Spinal cord (tissue), 10 donors: ENCODE data around the gene ROBO3. TPM values are rescaled to one million over a fixed set of nuclear protein-coding genes. Genes with fewer than 3 reads are reported as not detected.

Experiments
- DNase-seq, 6 donors: peaks; one replicate each; pipeline versions ENCODE4 v3.0.0 to v3.0.0-alpha.2; 2013 to 2015; ENCODE audit warnings: low spot score in 6 of 6, low read depth in 4 of 6
- H3K27ac ChIP-seq: one replicate; pipeline ENCODE4 v1.5.1; 2013; ENCODE audit warnings: low read depth, low read length, control low read depth
- H3K27me3 ChIP-seq: one replicate; pipeline ENCODE4 v1.6.1; 2013; ENCODE audit warnings: low read length; ENCODE audit not compliant: control insufficient read depth, insufficient read depth
- H3K36me3 ChIP-seq: one replicate; pipeline ENCODE4 v1.6.1; 2013; ENCODE audit warnings: low read length; ENCODE audit not compliant: control insufficient read depth, insufficient read depth
- H3K4me1 ChIP-seq: one replicate; pipeline ENCODE4 v1.6.1; 2013; ENCODE audit warnings: low read length; ENCODE audit not compliant: control insufficient read depth, insufficient read depth
- H3K4me3 ChIP-seq: one replicate; pipeline ENCODE4 v1.5.1; 2013; ENCODE audit warnings: low read depth, low read length, control low read depth
- H3K9me3 ChIP-seq: one replicate; pipeline ENCODE4 v1.6.1; 2013; ENCODE audit warnings: low read length; ENCODE audit not compliant: control insufficient read depth, insufficient read depth
- WGBS: methylation state at CpG from one replicate; pipeline ENCODE4 v1.1.5; 2013; ENCODE audit warnings: missing lambda C conversion rate; ENCODE audit not compliant: insufficient coverage; 5-methylcytosine and 5-hydroxymethylcytosine counted together
- polyA plus RNA-seq, 2 donors: library from polyadenylated mRNA; unstranded; fragments of 120-200 nt; gene quantifications; one replicate each; pipeline ENCODE4 v1.2.1, GENCODE V29; 2013; ENCODE audit not compliant: insufficient read length in 2 of 2
- total RNA-seq, 2 donors: library from RNA; depleted of rRNA in 1 of 2; stranded (reverse); fragments of 120-200 nt in 1 of 2; fragments of >200 nt in 1 of 2; gene quantifications; one replicate each; pipeline versions ENCODE4 v1.2.3 to v1.2.4, GENCODE V29; 2013 to 2014
- donor health status: healthy.

ROBO3 gene
- total and polyA plus RNA-seq, 4 donors = 14.8 to 81.5 (median 59.1) TPM

GRCh38 chr11:124865902-124866851 is 945 bp downstream of the ROBO3 start:
- Histone ChIP-seq H3K9me3 (no peaks in the 10 kb centered on the region), H3K27me3 (peaks cover 96% of the 10 kb centered on the region), H3K27ac (no peak overlapping the region), H3K4me1 (peaks cover 61% of the 10 kb centered on the region), H3K4me3 (peak overlapping the region; percentile 19), H3K36me3 (no peaks in the 10 kb centered on the region)
- WGBS = 0% methylated on average over 52 of the region's 62 CpGs
- DNase-seq = peak in 2 of 6 donors; percentile 70 to 73

GRCh38 chr11:124867700-124868099 is 2.5 kb downstream of the ROBO3 start:
- H3K27me3 ChIP-seq = peaks cover 93% of the 10 kb centered on the region
- H3K9me3 ChIP-seq = no peaks in the 10 kb centered on the region
- WGBS = 9% methylated on average over 6 of the region's 8 CpGs
- H3K27ac ChIP-seq = no peak overlapping the region
- H3K4me1 ChIP-seq = peaks cover 59% of the 10 kb centered on the region
- no peaks in the 10 kb centered on the region for H3K36me3 ChIP-seq
- peak in 2 of 6 donors; percentile 62 to 86 for DNase-seq
- H3K4me3 ChIP-seq = no peak overlapping the region

- WGBS = 9% methylated on average over 56 of the region's 63 CpGs
- no peaks in the 10 kb centered on the region for H3K36me3 ChIP-seq
- H3K4me3 ChIP-seq = no peak overlapping the region
- no peak overlapping the region for H3K27ac ChIP-seq
- peaks cover 91% of the 10 kb centered on the region for H3K27me3 ChIP-seq
- peaks cover 50% of the 10 kb centered on the region for H3K4me1 ChIP-seq
- no peaks in the 10 kb centered on the region for H3K9me3 ChIP-seq
- DNase-seq = peak in 2 of 6 donors; percentile 70 to 79
These were observed 3.4 kb downstream of the ROBO3 start for GRCh38 chr11:124868331-124869274.

- no peaks in the 10 kb centered on the region for H3K9me3 ChIP-seq
- peaks cover 43% of the 10 kb centered on the region for H3K4me1 ChIP-seq
- peaks cover 84% of the 10 kb centered on the region for H3K27me3 ChIP-seq
- no peaks in the 10 kb centered on the region for H3K36me3 ChIP-seq
- H3K4me3 ChIP-seq = no peak overlapping the region
- 7% methylated on average over 16 of the region's 16 CpGs for WGBS
- peak in 1 of 6 donors; percentile 17 for DNase-seq
- H3K27ac ChIP-seq = no peak overlapping the region
These were observed 4.1 kb downstream of the ROBO3 start for GRCh38 chr11:124869331-124869730.

GRCh38 chr11:124869856-124870387 is 4.7 kb downstream of the ROBO3 start:
- WGBS = 65% methylated on average over 8 of the region's 14 CpGs
- DNase-seq = no peak
- H3K27me3 ChIP-seq = peaks cover 78% of the 10 kb centered on the region

GRCh38 chr11:124870430-124870829 is 5.2 kb downstream of the ROBO3 start:
- peaks cover 73% of the 10 kb centered on the region for H3K27me3 ChIP-seq
- H3K36me3 ChIP-seq = no peaks in the 10 kb centered on the region
- WGBS = 49% methylated on average over 7 of the region's 7 CpGs
- H3K27ac ChIP-seq = no peak overlapping the region
- peaks cover 36% of the 10 kb centered on the region for H3K4me1 ChIP-seq
- H3K9me3 ChIP-seq = no peaks in the 10 kb centered on the region
- no peak for DNase-seq
- no peak overlapping the region for H3K4me3 ChIP-seq

More at GRCh38 chr11:124869856-124870387, 4.7 kb downstream of the ROBO3 start:
- Histone ChIP-seq H3K36me3 (no peaks in the 10 kb centered on the region), H3K9me3 (no peaks in the 10 kb centered on the region), H3K4me3 (no peak overlapping the region), H3K27ac (no peak overlapping the region), H3K4me1 (peaks cover 38% of the 10 kb centered on the region)

GRCh38 chr11:124872280-124872679 is 7.0 kb downstream of the ROBO3 start:
- DNase-seq = no peak
- peaks cover 36% of the 10 kb centered on the region for H3K4me1 ChIP-seq
- H3K27ac ChIP-seq = no peak overlapping the region
- peaks cover 54% of the 10 kb centered on the region for H3K27me3 ChIP-seq
- H3K9me3 ChIP-seq = no peaks in the 10 kb centered on the region
- no peaks in the 10 kb centered on the region for H3K36me3 ChIP-seq
- 44% methylated on average over 8 of the region's 8 CpGs for WGBS
- H3K4me3 ChIP-seq = no peak overlapping the region

GRCh38 chr11:124872741-124873140 is 7.5 kb downstream of the ROBO3 start:
- Histone ChIP-seq H3K36me3 (no peaks in the 10 kb centered on the region), H3K27me3 (peaks cover 50% of the 10 kb centered on the region), H3K4me3 (no peak overlapping the region), H3K9me3 (no peaks in the 10 kb centered on the region), H3K27ac (no peak overlapping the region), H3K4me1 (peaks cover 37% of the 10 kb centered on the region)
- DNase-seq = no peak
- 30% methylated on average over 9 of the region's 9 CpGs for WGBS

- peaks cover 5% of the 10 kb centered on the region for H3K36me3 ChIP-seq
- no peaks in the 10 kb centered on the region for H3K9me3 ChIP-seq
- no peak for DNase-seq
- peaks cover 38% of the 10 kb centered on the region for H3K27me3 ChIP-seq
- H3K4me1 ChIP-seq = peaks cover 39% of the 10 kb centered on the region
- WGBS = 80% methylated on average over 7 of the region's 8 CpGs
- no peak overlapping the region for H3K27ac ChIP-seq
- no peak overlapping the region for H3K4me3 ChIP-seq
These were observed 8.7 kb downstream of the ROBO3 start for GRCh38 chr11:124873951-124874350.
